ENCODE data around the gene CFAP46.

Gene CFAP46

DNA sequence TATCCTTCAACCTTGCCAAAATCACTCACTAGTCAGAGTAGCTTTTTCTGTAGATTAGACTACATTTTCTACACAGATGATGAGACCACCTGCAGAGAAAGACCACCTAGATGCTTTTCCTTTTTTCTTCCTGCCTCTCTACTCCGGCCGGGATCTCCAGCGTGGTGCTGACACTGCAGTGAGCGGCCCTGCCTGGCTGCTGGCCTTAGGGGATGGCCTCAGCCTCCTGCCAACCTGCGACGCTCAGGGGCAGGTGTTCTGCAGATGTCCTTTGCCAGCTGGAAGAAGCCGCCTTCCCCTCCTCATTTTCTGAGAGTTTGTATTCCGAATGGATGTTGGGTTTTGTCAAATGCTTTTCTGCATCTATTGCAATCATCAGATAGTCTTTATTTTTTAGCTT is 113.0 kb downstream of the CFAP46 start:
- Histone ChIP-seq H4K20me1 (ENCODE audit: insufficient read depth, low read length) (no peaks in the 10 kb centered on the region), H2AFZ (ENCODE audit: low read depth, low read length) (no peak overlapping the region), H3K9me3 (ENCODE audit: insufficient read depth, low read length, severe bottlenecking) (peaks cover 19% of the 10 kb centered on the region), H3K4me2 (ENCODE audit: insufficient read depth, low read length) (no peak overlapping the region), H3K4me1 (ENCODE audit: insufficient read depth, low read length) (no peaks in the 10 kb centered on the region), H3K27me3 (ENCODE audit: insufficient read depth, low read length, poor library complexity) (no peaks in the 10 kb centered on the region), H3K36me3 (ENCODE audit: insufficient read depth, low read length) (no peaks in the 10 kb centered on the region), H3K9ac (ENCODE audit: low read depth, low read length) (no peak overlapping the region), H3K27ac (ENCODE audit: low read length) (no peak overlapping the region), H3K79me2 (ENCODE audit: insufficient read depth, low read length) (no peaks in the 10 kb centered on the region), H3K4me3 (ENCODE audit: low read depth in 1 of 2, low read length in 2 of 2) (no peak overlapping the region)
- no peak for ATAC-seq (ENCODE audit: insufficient read depth, low read depth)
- no peak for DNase-seq
- TF ChIP-seq, protein P1, sequence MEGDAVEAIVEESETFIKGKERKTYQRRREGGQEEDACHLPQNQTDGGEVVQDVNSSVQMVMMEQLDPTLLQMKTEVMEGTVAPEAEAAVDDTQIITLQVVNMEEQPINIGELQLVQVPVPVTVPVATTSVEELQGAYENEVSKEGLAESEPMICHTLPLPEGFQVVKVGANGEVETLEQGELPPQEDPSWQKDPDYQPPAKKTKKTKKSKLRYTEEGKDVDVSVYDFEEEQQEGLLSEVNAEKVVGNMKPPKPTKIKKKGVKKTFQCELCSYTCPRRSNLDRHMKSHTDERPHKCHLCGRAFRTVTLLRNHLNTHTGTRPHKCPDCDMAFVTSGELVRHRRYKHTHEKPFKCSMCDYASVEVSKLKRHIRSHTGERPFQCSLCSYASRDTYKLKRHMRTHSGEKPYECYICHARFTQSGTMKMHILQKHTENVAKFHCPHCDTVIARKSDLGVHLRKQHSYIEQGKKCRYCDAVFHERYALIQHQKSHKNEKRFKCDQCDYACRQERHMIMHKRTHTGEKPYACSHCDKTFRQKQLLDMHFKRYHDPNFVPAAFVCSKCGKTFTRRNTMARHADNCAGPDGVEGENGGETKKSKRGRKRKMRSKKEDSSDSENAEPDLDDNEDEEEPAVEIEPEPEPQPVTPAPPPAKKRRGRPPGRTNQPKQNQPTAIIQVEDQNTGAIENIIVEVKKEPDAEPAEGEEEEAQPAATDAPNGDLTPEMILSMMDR (IDR thresholded peaks at IDR 0.05; ENCODE audit: borderline replicate concordance, extremely low read depth, low read length, poor library complexity, severe bottlenecking), result no peak
- no peak for TF ChIP-seq EZH2 (IDR thresholded peaks at IDR 0.05; ENCODE audit: borderline replicate concordance, low read depth, low read length, severe bottlenecking)

DNA sequence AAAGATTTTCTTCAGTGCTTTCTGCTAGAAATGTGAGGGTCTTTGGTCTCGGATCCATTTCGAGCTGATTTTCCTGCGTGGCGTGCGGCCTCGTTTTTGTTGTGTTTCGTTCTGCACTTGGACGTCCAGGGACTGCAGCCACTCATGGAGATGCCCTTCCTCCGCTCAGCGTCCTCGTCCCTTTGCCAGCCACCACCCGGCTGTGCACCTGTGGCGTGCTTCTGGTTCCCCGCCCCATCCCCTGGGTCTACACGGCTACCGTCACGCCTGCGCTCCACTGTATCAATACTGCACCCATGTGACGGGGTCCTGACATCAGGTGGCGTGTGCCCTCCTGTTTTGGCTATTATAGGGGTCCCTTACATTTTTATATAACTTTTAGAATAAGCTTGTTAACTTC is 113.7 kb downstream of the CFAP46 start:
- H3K27ac ChIP-seq (ENCODE audit: low read length), result no peak overlapping the region
- peaks cover 19% of the 10 kb centered on the region for H3K9me3 ChIP-seq (ENCODE audit: insufficient read depth, low read length, severe bottlenecking)
- no peaks in the 10 kb centered on the region for H3K27me3 ChIP-seq (ENCODE audit: insufficient read depth, low read length, poor library complexity)
- H3K79me2 ChIP-seq (ENCODE audit: insufficient read depth, low read length), result no peaks in the 10 kb centered on the region
- no peak overlapping the region for H3K9ac ChIP-seq (ENCODE audit: low read depth, low read length)
- H3K4me2 ChIP-seq (ENCODE audit: insufficient read depth, low read length), result no peak overlapping the region
- TF ChIP-seq EZH2 (IDR thresholded peaks at IDR 0.05; ENCODE audit: borderline replicate concordance, low read depth, low read length, severe bottlenecking), result no peak
- TF ChIP-seq, protein P1 (IDR thresholded peaks at IDR 0.05; ENCODE audit: borderline replicate concordance, extremely low read depth, low read length, poor library complexity, severe bottlenecking), result no peak
- no peak for ATAC-seq (ENCODE audit: insufficient read depth, low read depth)
- no peaks in the 10 kb centered on the region for H4K20me1 ChIP-seq (ENCODE audit: insufficient read depth, low read length)
- no peaks in the 10 kb centered on the region for H3K4me1 ChIP-seq (ENCODE audit: insufficient read depth, low read length)
- DNase-seq, result no peak
- H3K4me3 ChIP-seq (ENCODE audit: low read depth in 1 of 2, low read length in 2 of 2), result no peak overlapping the region
- no peak overlapping the region for H2AFZ ChIP-seq (ENCODE audit: low read depth, low read length)
- H3K36me3 ChIP-seq (ENCODE audit: insufficient read depth, low read length), result no peaks in the 10 kb centered on the region

DNA sequence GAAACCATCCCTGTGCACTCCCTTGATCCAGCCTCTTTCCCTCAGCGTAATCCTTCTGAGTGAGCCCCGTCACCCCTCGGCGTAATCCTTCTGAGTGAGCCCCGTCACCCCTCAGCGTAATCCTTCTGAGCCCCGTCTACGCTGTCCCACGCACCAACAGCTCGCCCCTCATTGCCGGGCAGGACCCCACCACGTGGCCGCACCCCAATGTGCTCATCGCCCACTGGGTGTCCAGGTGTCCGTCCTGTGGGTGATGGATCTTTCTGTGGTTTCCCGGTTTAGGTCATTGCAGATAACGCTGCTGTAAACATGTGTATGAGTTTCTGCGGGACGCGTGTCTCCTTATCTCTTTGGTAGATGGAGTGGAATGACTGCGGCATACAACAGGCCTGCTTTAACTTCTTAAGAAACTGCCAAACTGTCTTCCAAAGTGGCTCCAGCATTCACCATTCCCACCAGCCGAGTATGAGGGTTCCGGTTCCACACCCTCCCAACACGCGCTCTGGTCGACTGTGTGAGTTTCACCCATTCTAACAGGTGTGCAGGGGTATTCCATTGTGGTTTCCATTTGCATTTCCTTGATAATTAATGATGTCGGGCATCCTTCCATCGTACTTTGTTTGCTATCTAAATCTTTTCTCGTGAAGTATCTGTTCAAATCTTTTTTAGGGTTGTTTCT is 114.4 kb downstream of the CFAP46 start:
- no peak for TF ChIP-seq EZH2 (IDR thresholded peaks at IDR 0.05; ENCODE audit: borderline replicate concordance, low read depth, low read length, severe bottlenecking)
- TF ChIP-seq, protein P1 (IDR thresholded peaks at IDR 0.05; ENCODE audit: borderline replicate concordance, extremely low read depth, low read length, poor library complexity, severe bottlenecking), result no peak

More for the DNA sequence above, 114.4 kb downstream of the CFAP46 start:
- no peaks in the 10 kb centered on the region for H3K36me3 ChIP-seq (ENCODE audit: insufficient read depth, low read length)
- no peaks in the 10 kb centered on the region for H4K20me1 ChIP-seq (ENCODE audit: insufficient read depth, low read length)
- H2AFZ ChIP-seq (ENCODE audit: low read depth, low read length), result no peak overlapping the region
- H3K79me2 ChIP-seq (ENCODE audit: insufficient read depth, low read length), result no peaks in the 10 kb centered on the region
- no peak overlapping the region for H3K9ac ChIP-seq (ENCODE audit: low read depth, low read length)
- no peak for ATAC-seq (ENCODE audit: insufficient read depth, low read depth)
- H3K9me3 ChIP-seq (ENCODE audit: insufficient read depth, low read length, severe bottlenecking), result peaks cover 19% of the 10 kb centered on the region
- DNase-seq, result no peak
- no peak overlapping the region for H3K4me3 ChIP-seq (ENCODE audit: low read depth in 1 of 2, low read length in 2 of 2)
- no peak overlapping the region for H3K27ac ChIP-seq (ENCODE audit: low read length)
- H3K4me1 ChIP-seq (ENCODE audit: insufficient read depth, low read length), result no peaks in the 10 kb centered on the region
- H3K4me2 ChIP-seq (ENCODE audit: insufficient read depth, low read length), result no peak overlapping the region
- no peaks in the 10 kb centered on the region for H3K27me3 ChIP-seq (ENCODE audit: insufficient read depth, low read length, poor library complexity)
